ENCODE results near the gene CLCNKA. TPM values are rescaled to one million over a fixed set of nuclear protein-coding genes. Genes with fewer than 3 reads are reported as not detected.
"Not testable (repeated sequence)": the region's sequence is repeated elsewhere in the genome, so short reads cannot be mapped to it uniquely, and the experiment has no call there.

The CLCNKA gene
- total RNA-seq, 1 experiment from 2014 or later, result not detected

- ATAC-seq (no peak), DNase-seq (no peak)
- Histone ChIP-seq H3F3A (ENCODE audit: low read length, unreplicated experiment) (no peaks in the 10 kb centered on the region), H3K9me2 (replicated peaks; ENCODE audit: low read length) (no peaks in the 10 kb centered on the region), H3K36me3 (ENCODE audit: low read depth, low read length) (peaks cover 9% of the 10 kb centered on the region), H3K9ac (ENCODE audit: low read length) (peak overlapping the region; percentile 77), H4K20me1 (ENCODE audit: low read length) (0 out of 2 replicates have a peak, but pooled peaks cover 4% of the 10 kb centered on the region), H3K79me2 (ENCODE audit: low read length) (peaks cover 46% of the 10 kb centered on the region), H3K4me2 (ENCODE audit: low read length) (peak overlapping the region; percentile 91), H3K4me1 (ENCODE audit: insufficient read depth, low read length) (0 out of 2 replicates have a peak, but pooled peaks cover 10% of the 10 kb centered on the region), H3K4me3 (ENCODE audit: low read length) (peak overlapping the region; percentile 95), H3K9me3 (ENCODE audit: low read length) (no peaks in the 10 kb centered on the region), H2AFZ (ENCODE audit: low read length) (peak overlapping the region; percentile 77; the same call in 1 of the 2 replicates), H3K27ac (ENCODE audit: low read length) (no peak overlapping the region), H3K27me3 (ENCODE audit: low read length) (no peaks in the 10 kb centered on the region)
- ChIA-PET POLR2A (ENCODE audit: unreplicated experiment) (interaction anchor here (1.1 kb wide), 1 partner anchor 52 kb away, joined by 4 read pairs; no protein-coding TSS in a partner anchor), CTCF (no interaction called here)
- TF ChIP-seq EZH2 (IDR thresholded peaks at IDR 0.05; ENCODE audit: low read length, unreplicated experiment) (no peak), CTCF (conservative IDR thresholded peaks at IDR 0.05; ENCODE audit: low read depth, low read length) (no peak), EZH2phosphoT487 (IDR thresholded peaks at IDR 0.05; ENCODE audit: borderline replicate concordance, low read length) (no peak)
- intact Hi-C loops (cut with micrococcal nuclease), result no loop called here
- TSS peak; percentile 59 for BruUV-seq (replicated peaks)
Measured at GRCh38 chr1:15974855-15975254, 47.0 kb upstream of the CLCNKA start.

- Histone ChIP-seq H3K79me2 (ENCODE audit: low read length) (peaks cover 44% of the 10 kb centered on the region), H3K36me3 (ENCODE audit: low read depth, low read length) (peaks cover 6% of the 10 kb centered on the region), H2AFZ (ENCODE audit: low read length) (peak overlapping the region; percentile 77), H3K4me1 (ENCODE audit: insufficient read depth, low read length) (0 out of 2 replicates have a peak, but pooled peaks cover 10% of the 10 kb centered on the region), H3K9ac (ENCODE audit: low read length) (peak overlapping the region; percentile 77), H3F3A (ENCODE audit: low read length, unreplicated experiment) (no peaks in the 10 kb centered on the region), H3K4me2 (ENCODE audit: low read length) (peak overlapping the region; percentile 91), H4K20me1 (ENCODE audit: low read length) (0 out of 2 replicates have a peak, but pooled peaks cover 4% of the 10 kb centered on the region), H3K4me3 (ENCODE audit: low read length) (peak overlapping the region; percentile 95), H3K27ac (ENCODE audit: low read length) (no peak overlapping the region; the same call in 1 of the 2 replicates), H3K9me2 (replicated peaks; ENCODE audit: low read length) (no peaks in the 10 kb centered on the region), H3K27me3 (ENCODE audit: low read length) (no peaks in the 10 kb centered on the region), H3K9me3 (ENCODE audit: low read length) (no peaks in the 10 kb centered on the region)
- POLR2A ChIA-PET (ENCODE audit: unreplicated experiment), result interaction anchor here (1.0 to 1.1 kb wide), 2 partner anchors 52 to 82 kb away, joined by 4 read pairs; no protein-coding TSS in a partner anchor
- ATAC-seq (peak; percentile 78), DNase-seq (peak; percentile 33)
- no TSS peak for BruUV-seq (replicated peaks)
- TF ChIP-seq EZH2phosphoT487 (IDR thresholded peaks at IDR 0.05; ENCODE audit: borderline replicate concordance, low read length), result no peak
- intact Hi-C loops (cut with micrococcal nuclease), result no loop called here
- CTCF ChIA-PET, result no interaction called here
Measured at GRCh38 chr1:15975358-15975804, 46.5 kb upstream of the CLCNKA start.

GRCh38 chr1:15975805-15976680 is 45.8 kb upstream of the CLCNKA start, which contains the start of gene ZBTB17:
ZBTB17 (minus strand) TSS chr1:15976101; CDS start chr1:15948495, 27,606 bp downstream.
- no peaks in the 10 kb centered on the region for H3K9me2 ChIP-seq (replicated peaks; ENCODE audit: low read length)
- peaks cover 6% of the 10 kb centered on the region for H3K36me3 ChIP-seq (ENCODE audit: low read depth, low read length)
- TF ChIP-seq EZH2phosphoT487 (IDR thresholded peaks at IDR 0.05; ENCODE audit: borderline replicate concordance, low read length) (no peak), CTCF (conservative IDR thresholded peaks at IDR 0.05; ENCODE audit: low read depth, low read length) (no peak), EZH2 (IDR thresholded peaks at IDR 0.05; ENCODE audit: low read length, unreplicated experiment) (no peak)
- H3K9ac ChIP-seq (ENCODE audit: low read length), result peak within 1 kb of the TSS; percentile 77
- 0 out of 2 replicates have a peak, but pooled peaks cover 4% of the 10 kb centered on the region for H4K20me1 ChIP-seq (ENCODE audit: low read length)
- H3K4me2 ChIP-seq (ENCODE audit: low read length), result peak within 1 kb of the TSS; percentile 91
- ChIA-PET CTCF (no interaction called here), POLR2A (ENCODE audit: unreplicated experiment) (interaction anchor here (1.0 to 1.1 kb wide), 2 partner anchors 53 to 83 kb away, joined by 4 read pairs; no protein-coding TSS in a partner anchor)
- no peaks in the 10 kb centered on the region for H3K9me3 ChIP-seq (ENCODE audit: low read length)
- H3F3A ChIP-seq (ENCODE audit: low read length, unreplicated experiment), result no peaks in the 10 kb centered on the region
- DNase-seq, result peak; percentile 93
- BruUV-seq (replicated peaks), result TSS peak; percentile 50
- ATAC-seq, result peak; percentile 94
- peak within 1 kb of the TSS; percentile 25; the same call in 1 of the 2 replicates for H3K27ac ChIP-seq (ENCODE audit: low read length)
- peak within 1 kb of the TSS; percentile 95 for H3K4me3 ChIP-seq (ENCODE audit: low read length)
- 0 out of 2 replicates have a peak, but pooled peaks cover 10% of the 10 kb centered on the region for H3K4me1 ChIP-seq (ENCODE audit: insufficient read depth, low read length)
- intact Hi-C loops (cut with micrococcal nuclease), result no loop called here
- peaks cover 44% of the 10 kb centered on the region for H3K79me2 ChIP-seq (ENCODE audit: low read length)
- H3K27me3 ChIP-seq (ENCODE audit: low read length), result no peaks in the 10 kb centered on the region
- peak within 1 kb of the TSS; percentile 77 for H2AFZ ChIP-seq (ENCODE audit: low read length)

GRCh38 chr1:15977947-15978346 is 43.9 kb upstream of the CLCNKA start:
- H3K79me2 ChIP-seq (ENCODE audit: low read length), result peaks cover 29% of the 10 kb centered on the region
- DNase-seq; BruUV-seq (replicated peaks); H3K27ac ChIP-seq (ENCODE audit: low read length); H3K9ac ChIP-seq (ENCODE audit: low read length); H3K27me3 ChIP-seq (ENCODE audit: low read length); H3K4me3 ChIP-seq (ENCODE audit: low read length); intact Hi-C loops (cut with micrococcal nuclease); CTCF ChIA-PET; H4K20me1 ChIP-seq (ENCODE audit: low read length); ATAC-seq; H3K9me3 ChIP-seq (ENCODE audit: low read length); H3K36me3 ChIP-seq (ENCODE audit: low read depth, low read length); H3K9me2 ChIP-seq (replicated peaks; ENCODE audit: low read length); H2AFZ ChIP-seq (ENCODE audit: low read length); H3F3A ChIP-seq (ENCODE audit: low read length, unreplicated experiment); H3K4me2 ChIP-seq (ENCODE audit: low read length); H3K4me1 ChIP-seq (ENCODE audit: insufficient read depth, low read length): not testable (repeated sequence)
- POLR2A ChIA-PET (ENCODE audit: unreplicated experiment), result interaction anchor here (0.6 kb wide), 1 partner anchor 30 kb away, joined by 3 read pairs; no protein-coding TSS in a partner anchor

Measured in PC-3 (cell line).